ENCODE data around the gene XPNPEP3.

The XPNPEP3 gene

GRCh38 chr22:40878922-40879321 lies 22.0 kb downstream of the XPNPEP3 start:
- TF ChIP-seq, protein P1, sequence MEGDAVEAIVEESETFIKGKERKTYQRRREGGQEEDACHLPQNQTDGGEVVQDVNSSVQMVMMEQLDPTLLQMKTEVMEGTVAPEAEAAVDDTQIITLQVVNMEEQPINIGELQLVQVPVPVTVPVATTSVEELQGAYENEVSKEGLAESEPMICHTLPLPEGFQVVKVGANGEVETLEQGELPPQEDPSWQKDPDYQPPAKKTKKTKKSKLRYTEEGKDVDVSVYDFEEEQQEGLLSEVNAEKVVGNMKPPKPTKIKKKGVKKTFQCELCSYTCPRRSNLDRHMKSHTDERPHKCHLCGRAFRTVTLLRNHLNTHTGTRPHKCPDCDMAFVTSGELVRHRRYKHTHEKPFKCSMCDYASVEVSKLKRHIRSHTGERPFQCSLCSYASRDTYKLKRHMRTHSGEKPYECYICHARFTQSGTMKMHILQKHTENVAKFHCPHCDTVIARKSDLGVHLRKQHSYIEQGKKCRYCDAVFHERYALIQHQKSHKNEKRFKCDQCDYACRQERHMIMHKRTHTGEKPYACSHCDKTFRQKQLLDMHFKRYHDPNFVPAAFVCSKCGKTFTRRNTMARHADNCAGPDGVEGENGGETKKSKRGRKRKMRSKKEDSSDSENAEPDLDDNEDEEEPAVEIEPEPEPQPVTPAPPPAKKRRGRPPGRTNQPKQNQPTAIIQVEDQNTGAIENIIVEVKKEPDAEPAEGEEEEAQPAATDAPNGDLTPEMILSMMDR (IDR thresholded peaks at IDR 0.05; ENCODE audit: borderline replicate concordance, insufficient read depth, low read depth, low read length), result no peak
- no peak overlapping the region for H3K4me3 ChIP-seq (ENCODE audit: low read depth, low read length)

DNA sequence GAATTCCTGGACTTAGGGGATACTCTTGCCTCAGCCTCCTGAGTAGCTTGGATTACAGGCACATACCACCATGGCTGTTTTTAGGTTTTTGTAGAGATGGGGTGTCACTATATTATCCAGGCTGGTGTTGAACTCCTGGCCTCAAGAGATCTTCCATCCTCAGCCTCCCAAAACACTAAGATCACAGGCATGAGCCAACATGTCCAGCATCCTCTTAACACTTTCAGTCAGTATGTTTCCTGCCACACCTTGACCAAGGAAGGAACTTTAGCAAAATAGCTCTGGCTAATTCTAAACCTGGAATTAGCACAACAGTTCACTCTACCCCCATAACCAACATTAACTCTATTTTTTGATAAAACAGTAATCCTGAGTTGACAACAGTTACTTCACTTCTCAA lies 32.2 kb downstream of the XPNPEP3 start:
- TF ChIP-seq, protein P1 (IDR thresholded peaks at IDR 0.05; ENCODE audit: borderline replicate concordance, insufficient read depth, low read depth, low read length), result no peak
- H3K4me3 ChIP-seq (ENCODE audit: low read depth, low read length), result no peak overlapping the region

DNA sequence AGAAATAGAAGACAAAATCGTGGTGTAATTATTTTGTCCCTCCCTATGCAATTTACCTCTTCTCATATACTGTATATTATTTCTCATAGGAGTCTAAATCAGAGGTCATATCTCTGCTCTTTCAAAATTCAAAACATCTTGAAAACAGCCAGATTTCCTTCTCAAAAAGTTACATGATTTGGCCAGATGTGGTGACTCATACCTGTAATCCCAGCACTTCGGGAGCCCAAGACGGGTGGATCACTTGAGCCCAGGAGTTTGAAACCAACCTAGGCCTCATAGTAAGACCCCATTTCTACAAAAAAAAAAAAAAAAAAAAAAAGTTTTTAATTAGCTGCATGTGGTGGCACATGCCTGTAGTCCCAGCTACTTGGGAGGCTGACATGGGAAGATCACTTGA lies 33.9 kb downstream of the XPNPEP3 start:
- no peak overlapping the region for H3K4me3 ChIP-seq (ENCODE audit: low read depth, low read length)
- TF ChIP-seq, protein P1 (IDR thresholded peaks at IDR 0.05; ENCODE audit: borderline replicate concordance, insufficient read depth, low read depth, low read length), result no peak

DNA sequence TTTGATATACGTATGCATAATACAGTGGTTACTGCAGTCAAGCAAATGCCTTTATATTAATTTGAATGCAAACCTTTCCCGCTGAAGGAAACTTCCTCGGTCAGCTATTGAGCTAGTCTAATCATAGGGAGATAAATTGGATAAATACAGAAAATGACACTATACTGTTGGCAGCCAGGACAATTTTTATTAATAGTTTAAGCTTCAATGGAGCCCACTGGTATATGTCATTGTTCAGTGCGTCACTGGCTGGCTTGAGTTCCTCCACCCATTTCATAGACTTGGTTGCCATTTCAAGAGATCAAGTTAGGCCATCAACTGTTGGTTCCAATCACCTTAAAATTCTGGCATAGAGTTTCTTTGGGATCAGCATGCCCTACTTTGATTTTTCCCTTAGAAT lies 37.5 kb downstream of the XPNPEP3 start:
- TF ChIP-seq, protein P1 (IDR thresholded peaks at IDR 0.05; ENCODE audit: borderline replicate concordance, insufficient read depth, low read depth, low read length), result no peak
- H3K4me3 ChIP-seq (ENCODE audit: low read depth, low read length), result no peak overlapping the region

DNA sequence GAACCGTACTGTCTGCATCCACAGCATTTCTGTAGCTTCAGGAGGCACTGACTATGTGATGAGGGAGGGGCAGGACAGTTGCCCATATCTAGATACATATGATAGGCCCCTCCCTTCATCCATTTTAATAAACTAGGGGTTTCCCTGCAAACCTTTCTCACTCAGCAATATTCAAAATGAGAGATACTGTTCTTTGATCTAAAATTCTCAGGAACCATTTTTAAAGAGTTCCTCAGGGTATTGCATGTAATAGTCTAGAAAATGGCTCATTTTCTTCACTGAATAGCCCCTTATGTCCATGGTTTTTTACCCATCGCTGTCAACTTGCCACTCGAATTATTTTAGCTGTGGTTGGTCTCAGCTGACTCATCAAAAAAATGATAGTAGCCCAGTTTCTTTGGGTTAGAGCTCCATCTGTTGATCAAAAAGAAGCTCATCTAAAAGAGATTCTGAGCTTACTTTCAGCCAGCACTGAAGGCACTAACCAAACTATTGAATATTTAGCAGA lies 42.0 kb downstream of the XPNPEP3 start:
- H3K4me3 ChIP-seq (ENCODE audit: low read depth, low read length), result no peak overlapping the region
- TF ChIP-seq, protein P1 (IDR thresholded peaks at IDR 0.05; ENCODE audit: borderline replicate concordance, insufficient read depth, low read depth, low read length), result peak; percentile 34; the same call in 1 of the 2 replicates

DNA sequence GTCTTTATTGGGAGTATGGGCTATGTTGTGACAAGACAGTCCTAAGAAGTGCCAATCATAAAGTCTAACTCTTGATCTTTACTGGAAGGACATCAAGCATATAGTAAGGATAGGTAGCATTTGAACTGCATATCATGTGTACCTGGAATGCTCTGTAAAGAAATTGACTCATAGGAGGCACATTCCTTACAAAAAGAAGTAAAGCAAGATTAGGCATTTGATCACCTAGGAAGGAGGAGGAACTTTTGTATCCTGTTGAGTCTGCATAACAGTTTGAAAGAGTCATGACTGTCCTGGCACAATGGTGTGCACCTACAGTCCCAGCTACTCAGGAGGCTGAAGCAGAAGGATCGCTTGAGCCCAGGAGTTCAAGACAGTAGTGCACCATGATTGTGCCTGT lies 47.2 kb downstream of the XPNPEP3 start:
- TF ChIP-seq, protein P1 (IDR thresholded peaks at IDR 0.05; ENCODE audit: borderline replicate concordance, insufficient read depth, low read depth, low read length), result no peak

GRCh38 chr22:40908895-40909294 lies 51.9 kb downstream of the XPNPEP3 start:
- TF ChIP-seq, protein P1 (IDR thresholded peaks at IDR 0.05; ENCODE audit: borderline replicate concordance, insufficient read depth, low read depth, low read length), result no peak
- H3K4me3 ChIP-seq (ENCODE audit: low read depth, low read length), result no peak overlapping the region

More for the DNA sequence above, 47.2 kb downstream of the XPNPEP3 start:
- H3K4me3 ChIP-seq (ENCODE audit: low read depth, low read length), result no peak overlapping the region
